ENCODE measurements around the gene CAMKK1.
"Not testable (repeated sequence)": the region's sequence is repeated elsewhere in the genome, so short reads cannot be mapped to it uniquely, and the experiment has no call there.

The CAMKK1 gene

GRCh38 chr17:3845621-3846436 lies 47.0 kb downstream of the CAMKK1 start, which contains the start of gene NCBP3:
Gene NCBP3, minus strand, starts transcription at chr17:3846246. Its CDS starts 23 bp downstream, at chr17:3846223.
- peak; percentile 89 for DNase-seq (ENCODE audit: low spot score)

GRCh38 chr17:3845291-3845620 lies 47.6 kb downstream of the CAMKK1 start:
- peak; percentile 43 for DNase-seq (ENCODE audit: low spot score)

GRCh38 chr17:3844556-3844955 lies 48.3 kb downstream of the CAMKK1 start:
- not testable (repeated sequence) for DNase-seq (ENCODE audit: low spot score)

GRCh38 chr17:3843935-3844516 lies 48.8 kb downstream of the CAMKK1 start:
- peak; percentile 47 for DNase-seq (ENCODE audit: low spot score)

GRCh38 chr17:3838206-3838605 lies 54.6 kb downstream of the CAMKK1 start:
- DNase-seq (ENCODE audit: low spot score), result no peak

GRCh38 chr17:3836551-3836950 lies 56.3 kb downstream of the CAMKK1 start:
- DNase-seq (ENCODE audit: low spot score), result no peak

GRCh38 chr17:3835410-3836229 lies 57.2 kb downstream of the CAMKK1 start:
- DNase-seq (ENCODE audit: low spot score), result no peak

GRCh38 chr17:3834811-3835210 lies 58.0 kb downstream of the CAMKK1 start:
- DNase-seq (ENCODE audit: low spot score), result no peak

- no peak for DNase-seq (ENCODE audit: low spot score)
Observed at GRCh38 chr17:3828852-3829232, 64.0 kb downstream of the CAMKK1 start.

- no peak for DNase-seq (ENCODE audit: low spot score)
Observed at GRCh38 chr17:3828151-3828851, 64.6 kb downstream of the CAMKK1 start.

GRCh38 chr17:3827124-3827773 lies 65.6 kb downstream of the CAMKK1 start:
- DNase-seq (ENCODE audit: low spot score), result peak; percentile 83

- DNase-seq (ENCODE audit: low spot score), result peak; percentile 18
Observed at GRCh38 chr17:3826191-3826590, 66.7 kb downstream of the CAMKK1 start.

GRCh38 chr17:3821101-3821500 lies 71.8 kb downstream of the CAMKK1 start:
- no peak for DNase-seq (ENCODE audit: low spot score)

GRCh38 chr17:3818786-3819185 lies 74.1 kb downstream of the CAMKK1 start:
- DNase-seq (ENCODE audit: low spot score), result no peak

- no peak for DNase-seq (ENCODE audit: low spot score)
Observed at GRCh38 chr17:3817851-3818605, 74.8 kb downstream of the CAMKK1 start.

GRCh38 chr17:3815925-3816324 lies 76.9 kb downstream of the CAMKK1 start:
- no peak for DNase-seq (ENCODE audit: low spot score)

GRCh38 chr17:3815122-3815521 lies 77.7 kb downstream of the CAMKK1 start:
- DNase-seq (ENCODE audit: low spot score), result no peak

GRCh38 chr17:3814361-3814760 lies 78.5 kb downstream of the CAMKK1 start:
- DNase-seq (ENCODE audit: low spot score), result no peak

GRCh38 chr17:3813171-3813570 lies 79.7 kb downstream of the CAMKK1 start:
- no peak for DNase-seq (ENCODE audit: low spot score)

GRCh38 chr17:3812771-3813170 lies 80.1 kb downstream of the CAMKK1 start:
- no peak for DNase-seq (ENCODE audit: low spot score)

GRCh38 chr17:3812284-3812683 lies 80.6 kb downstream of the CAMKK1 start:
- DNase-seq (ENCODE audit: low spot score), result no peak
